Measurements from ENCODE around the gene HAUS8.
A peak's percentile ranks its signal among the peaks of the same experiment; 100 is the strongest.
"Not testable (repeated sequence)": the region's sequence is repeated elsewhere in the genome, so short reads cannot be mapped to it uniquely, and the experiment has no call there.

The HAUS8 gene

GRCh38 chr19:17075035-17075863, at the start of gene HAUS8, which contains the start of gene MYO9B:
Gene HAUS8 (minus strand): TSS chr19:17075452. CDS start chr19:17075422, 30 bp downstream.
Gene MYO9B (plus strand): TSS chr19:17075777. CDS start chr19:17101718, 25,941 bp downstream.
- DNase-seq, result peak; percentile 79 to 91

- DNase-seq, result no peak
These were observed 48.8 kb upstream of the HAUS8 start for GRCh38 chr19:17124025-17124424.

GRCh38 chr19:17123041-17123440, 47.8 kb upstream of the HAUS8 start:
- DNase-seq, result no peak

- no peak for DNase-seq
These were observed 46.6 kb upstream of the HAUS8 start for GRCh38 chr19:17121736-17122293.

- no peak for DNase-seq
These were observed 43.7 kb upstream of the HAUS8 start for GRCh38 chr19:17118957-17119356.

- no peak for DNase-seq
These were observed 41.9 kb upstream of the HAUS8 start for GRCh38 chr19:17116996-17117702.

- DNase-seq, result no peak
These were observed 39.2 kb upstream of the HAUS8 start for GRCh38 chr19:17114414-17114831.

GRCh38 chr19:17113127-17113785, 38.0 kb upstream of the HAUS8 start:
- no peak for DNase-seq

GRCh38 chr19:17112700-17113099, 37.4 kb upstream of the HAUS8 start:
- no peak for DNase-seq

GRCh38 chr19:17112271-17112670, 37.0 kb upstream of the HAUS8 start:
- DNase-seq, result no peak

- DNase-seq, result no peak
These were observed 36.5 kb upstream of the HAUS8 start for GRCh38 chr19:17111766-17112165.

GRCh38 chr19:17110599-17110966, 35.3 kb upstream of the HAUS8 start:
- no peak for DNase-seq

- no peak for DNase-seq
These were observed 34.8 kb upstream of the HAUS8 start for GRCh38 chr19:17109962-17110598.

- no peak for DNase-seq
These were observed 34.0 kb upstream of the HAUS8 start for GRCh38 chr19:17109300-17109699.

- no peak for DNase-seq
These were observed 33.2 kb upstream of the HAUS8 start for GRCh38 chr19:17108453-17108784.

- DNase-seq, result no peak
These were observed 32.5 kb upstream of the HAUS8 start for GRCh38 chr19:17107546-17108452.

GRCh38 chr19:17106964-17107363, 31.7 kb upstream of the HAUS8 start:
- not testable (repeated sequence) for DNase-seq

- DNase-seq, result no peak
These were observed 30.3 kb upstream of the HAUS8 start for GRCh38 chr19:17105556-17105955.

- DNase-seq, result no peak
These were observed 29.4 kb upstream of the HAUS8 start for GRCh38 chr19:17104679-17105078.

- DNase-seq, result no peak
These were observed 27.9 kb upstream of the HAUS8 start for GRCh38 chr19:17103177-17103576.

GRCh38 chr19:17101686-17102628, 26.7 kb upstream of the HAUS8 start:
- DNase-seq, result no peak
